ENCODE results near the gene ZNF862. TPM values are rescaled to one million over a fixed set of nuclear protein-coding genes. Genes with fewer than 3 reads are reported as not detected.

ZNF862 gene
- total and polyA plus RNA-seq, 2 donors (not counting 3 experiments of a cell fraction or from before 2014, with no cell fraction given), result 10.8 to 14.7 TPM

DNA sequence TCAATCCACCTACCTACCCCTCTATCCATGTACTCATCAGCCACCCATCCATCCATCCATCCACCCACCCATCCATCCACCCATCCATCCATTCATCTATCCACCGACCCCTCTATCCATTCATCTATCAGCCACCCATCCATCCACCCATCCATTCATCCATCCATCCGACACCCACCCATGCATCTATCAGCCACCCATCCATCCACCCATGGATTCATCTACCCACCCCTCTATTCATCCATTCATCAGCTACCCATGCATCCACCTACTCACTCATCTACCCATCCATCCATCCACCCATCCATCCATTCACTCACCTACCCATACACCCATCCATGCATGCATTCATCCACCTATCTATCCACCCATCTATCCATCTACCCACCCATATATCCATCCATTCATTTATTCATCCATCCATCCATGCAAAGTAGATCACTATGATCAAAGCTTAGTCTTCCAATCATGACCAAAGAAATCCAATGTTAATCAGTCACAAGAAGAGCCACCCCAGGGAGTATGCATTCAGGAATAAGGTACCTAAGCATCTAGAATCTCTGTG lies 37.1 kb upstream of the ZNF862 start:
- intact Hi-C loops (cut with micrococcal nuclease), result no loop called here
- Histone ChIP-seq H2AFZ (ENCODE audit: low read depth, low read length) (no peak overlapping the region), H3K79me2 (ENCODE audit: control insufficient read depth, insufficient read depth, low read length) (no peaks in the 10 kb centered on the region), H3K36me3 (ENCODE audit: control insufficient read depth in 2 of 2, extremely low read depth in 1 of 2, insufficient read depth in 2 of 2, low read length in 2 of 2) (no peaks in the 10 kb centered on the region), H3K4me1 (ENCODE audit: control insufficient read depth, extremely low read depth, insufficient read depth, low read length) (no peaks in the 10 kb centered on the region), H4K20me1 (replicated peaks; ENCODE audit: control insufficient read depth, extremely low read depth, insufficient read depth, low read length) (no peaks in the 10 kb centered on the region), H3K9me1 (replicated peaks; ENCODE audit: control insufficient read depth, extremely low read depth, insufficient read depth, low read length) (no peaks in the 10 kb centered on the region), H3K9me3 (replicated peaks; ENCODE audit: control insufficient read depth, insufficient read depth, low read length) (no peaks in the 10 kb centered on the region), H3K4me2 (ENCODE audit: insufficient read depth, low read length) (no peak overlapping the region), H3K4me3 (replicated peaks in 1 of 3; ENCODE audit: insufficient read depth in 1 of 3, low read depth in 1 of 3, low read length in 3 of 3) (no peak overlapping the region), H3K27ac (ENCODE audit: insufficient read depth, low read depth, low read length) (no peak overlapping the region), H3K9ac (replicated peaks; ENCODE audit: extremely low read depth, insufficient read depth, low read length) (no peak overlapping the region), H3K27me3 (ENCODE audit: control insufficient read depth in 2 of 2, insufficient read depth in 2 of 2, low read length in 2 of 2) (no peaks in the 10 kb centered on the region)
- CTCF ChIA-PET, result interaction anchor here (1.3 to 4.6 kb wide), 2 partner anchors 138 to 140 kb away, joined by 3 to 47 read pairs; no protein-coding TSS in a partner anchor
- TF ChIP-seq JUN (IDR thresholded peaks at IDR 0.05; ENCODE audit: borderline replicate concordance, insufficient read depth, insufficient read length, low read depth), result no peak
- TF ChIP-seq GATA2 (IDR thresholded peaks at IDR 0.05; ENCODE audit: insufficient read depth, insufficient read length, low read depth, low read length), result no peak
- no peak for TF ChIP-seq POLR2AphosphoS5 (IDR thresholded peaks at IDR 0.05; ENCODE audit: insufficient read depth, low read depth, low read length)
- TF ChIP-seq, protein P1, sequence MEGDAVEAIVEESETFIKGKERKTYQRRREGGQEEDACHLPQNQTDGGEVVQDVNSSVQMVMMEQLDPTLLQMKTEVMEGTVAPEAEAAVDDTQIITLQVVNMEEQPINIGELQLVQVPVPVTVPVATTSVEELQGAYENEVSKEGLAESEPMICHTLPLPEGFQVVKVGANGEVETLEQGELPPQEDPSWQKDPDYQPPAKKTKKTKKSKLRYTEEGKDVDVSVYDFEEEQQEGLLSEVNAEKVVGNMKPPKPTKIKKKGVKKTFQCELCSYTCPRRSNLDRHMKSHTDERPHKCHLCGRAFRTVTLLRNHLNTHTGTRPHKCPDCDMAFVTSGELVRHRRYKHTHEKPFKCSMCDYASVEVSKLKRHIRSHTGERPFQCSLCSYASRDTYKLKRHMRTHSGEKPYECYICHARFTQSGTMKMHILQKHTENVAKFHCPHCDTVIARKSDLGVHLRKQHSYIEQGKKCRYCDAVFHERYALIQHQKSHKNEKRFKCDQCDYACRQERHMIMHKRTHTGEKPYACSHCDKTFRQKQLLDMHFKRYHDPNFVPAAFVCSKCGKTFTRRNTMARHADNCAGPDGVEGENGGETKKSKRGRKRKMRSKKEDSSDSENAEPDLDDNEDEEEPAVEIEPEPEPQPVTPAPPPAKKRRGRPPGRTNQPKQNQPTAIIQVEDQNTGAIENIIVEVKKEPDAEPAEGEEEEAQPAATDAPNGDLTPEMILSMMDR (IDR thresholded peaks at IDR 0.05; ENCODE audit: extremely low read depth in 1 of 2, insufficient read depth in 1 of 2, low read depth in 1 of 2, low read length in 2 of 2), result no peak
- TF ChIP-seq, protein P2, sequence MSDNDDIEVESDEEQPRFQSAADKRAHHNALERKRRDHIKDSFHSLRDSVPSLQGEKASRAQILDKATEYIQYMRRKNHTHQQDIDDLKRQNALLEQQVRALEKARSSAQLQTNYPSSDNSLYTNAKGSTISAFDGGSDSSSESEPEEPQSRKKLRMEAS (IDR thresholded peaks at IDR 0.05; ENCODE audit: insufficient read depth, insufficient read length), result no peak
- TF ChIP-seq FOS (IDR thresholded peaks at IDR 0.05; ENCODE audit: borderline replicate concordance, insufficient read depth, low read length), result no peak
- no peak for TF ChIP-seq MYC (IDR thresholded peaks at IDR 0.05; ENCODE audit: low read depth, low read length)
- TF ChIP-seq POLR2A (IDR thresholded peaks at IDR 0.05; ENCODE audit: low read depth, low read length), result no peak
- POLR2A ChIA-PET, result no interaction called here
- dilution Hi-C loops (cut with MboI; ENCODE audit: extremely low pct_ligation_motif_present, low sequenced_read_pairs), result no loop called here
- DNase-seq (ENCODE audit: low read depth, low spot score), result no peak
- BruUV-seq (replicated peaks), result no TSS peak
- FAIRE-seq, result no peak

All from endothelial cell of umbilical vein (primary cell).